NCI-H1092 treated with DMSO at 0.1 percent for 48 hours (cell line): ENCODE measurements around the gene LTO1.

Source experiments
- DNase-seq: peaks from one replicate; lab custom pipeline; 2025; lab: John Stamatoyannopoulos, UW

The LTO1 gene

GRCh38 chr11:69644962-69645675 is 30.0 kb downstream of the LTO1 start:
- no peak for DNase-seq

- peak; percentile 45 for DNase-seq
Measured at GRCh38 chr11:69644071-69644961, 30.8 kb downstream of the LTO1 start.

GRCh38 chr11:69643646-69644045 is 31.5 kb downstream of the LTO1 start:
- DNase-seq, result no peak

GRCh38 chr11:69642913-69643632 is 32.1 kb downstream of the LTO1 start:
- DNase-seq, result peak; percentile 68

GRCh38 chr11:69642549-69642912 is 32.6 kb downstream of the LTO1 start:
- DNase-seq, result no peak

- no peak for DNase-seq
Measured at GRCh38 chr11:69641681-69642548, 33.2 kb downstream of the LTO1 start.

- peak; percentile 35 for DNase-seq
Measured at GRCh38 chr11:69640995-69641581, 34.1 kb downstream of the LTO1 start, which contains the start of gene CCND1. Gene CCND1 (plus strand): TSS chr11:69641156. CDS start chr11:69641314, 158 bp downstream.

GRCh38 chr11:69640260-69640994 is 34.7 kb downstream of the LTO1 start:
- no peak for DNase-seq

GRCh38 chr11:69639831-69640230 is 35.3 kb downstream of the LTO1 start:
- no peak for DNase-seq

GRCh38 chr11:69638941-69639681 is 36.0 kb downstream of the LTO1 start:
- DNase-seq, result peak; percentile 76

- DNase-seq, result no peak
Measured at GRCh38 chr11:69637941-69638871, 36.9 kb downstream of the LTO1 start.

GRCh38 chr11:69637198-69637940 is 37.8 kb downstream of the LTO1 start:
- no peak for DNase-seq

- no peak for DNase-seq
Measured at GRCh38 chr11:69636512-69637197, 38.5 kb downstream of the LTO1 start.

GRCh38 chr11:69635804-69636511 is 39.2 kb downstream of the LTO1 start:
- no peak for DNase-seq

- DNase-seq, result no peak
Measured at GRCh38 chr11:69635195-69635594, 40.0 kb downstream of the LTO1 start.

GRCh38 chr11:69634590-69634989 is 40.6 kb downstream of the LTO1 start:
- no peak for DNase-seq

- DNase-seq, result no peak
Measured at GRCh38 chr11:69634069-69634468, 41.1 kb downstream of the LTO1 start.
